GM19395 (cell line): Measurements from ENCODE around the gene C2CD3.
"Not testable (repeated sequence)": the region's sequence is repeated elsewhere in the genome, so short reads cannot be mapped to it uniquely, and the experiment has no call there.

Source experiments
- ATAC-seq: cut with Tn5 transposase; IDR thresholded peaks from one replicate; pipeline ENCODE4 v1.9.1; 2021; ENCODE audit warnings: mild to moderate bottlenecking, moderate library complexity; ENCODE audit not compliant: unreplicated experiment

Gene C2CD3

GRCh38 chr11:74123008-74123448, 47.8 kb downstream of the C2CD3 start:
- ATAC-seq: no peak

GRCh38 chr11:74121804-74122203, 49.0 kb downstream of the C2CD3 start:
- ATAC-seq: no peak

- not testable (repeated sequence) for ATAC-seq
Measured at GRCh38 chr11:74120260-74121035, 50.4 kb downstream of the C2CD3 start.

GRCh38 chr11:74116719-74117118, 54.1 kb downstream of the C2CD3 start:
- ATAC-seq: no peak

GRCh38 chr11:74112877-74113276, 57.9 kb downstream of the C2CD3 start:
- no peak for ATAC-seq

- ATAC-seq: no peak
Measured at GRCh38 chr11:74106124-74106523, 64.7 kb downstream of the C2CD3 start.

GRCh38 chr11:74102321-74102720, 68.5 kb downstream of the C2CD3 start:
- no peak for ATAC-seq

GRCh38 chr11:74100735-74101134, 70.1 kb downstream of the C2CD3 start:
- ATAC-seq: no peak

- no peak for ATAC-seq
Measured at GRCh38 chr11:74100231-74100630, 70.6 kb downstream of the C2CD3 start.

- ATAC-seq: no peak
Measured at GRCh38 chr11:74097686-74098237, 73.0 kb downstream of the C2CD3 start.

GRCh38 chr11:74094393-74094792, 76.4 kb downstream of the C2CD3 start:
- ATAC-seq: no peak

GRCh38 chr11:74092425-74092824, 78.4 kb downstream of the C2CD3 start:
- ATAC-seq: no peak

- ATAC-seq: no peak
Measured at GRCh38 chr11:74091549-74091948, 79.3 kb downstream of the C2CD3 start.

- no peak for ATAC-seq
Measured at GRCh38 chr11:74090701-74091100, 80.1 kb downstream of the C2CD3 start.

- ATAC-seq: no peak
Measured at GRCh38 chr11:74086242-74086884, 84.4 kb downstream of the C2CD3 start.

- no peak for ATAC-seq
Measured at GRCh38 chr11:74085542-74085892, 85.3 kb downstream of the C2CD3 start.

- no peak for ATAC-seq
Measured at GRCh38 chr11:74084796-74085541, 85.8 kb downstream of the C2CD3 start.

- not testable (repeated sequence) for ATAC-seq
Measured at GRCh38 chr11:74083927-74084326, 86.9 kb downstream of the C2CD3 start.

GRCh38 chr11:74081428-74081827, 89.4 kb downstream of the C2CD3 start:
- ATAC-seq: no peak

GRCh38 chr11:74077193-74077592, 93.6 kb downstream of the C2CD3 start:
- no peak for ATAC-seq

- no peak for ATAC-seq
Measured at GRCh38 chr11:74072721-74073120, 98.1 kb downstream of the C2CD3 start.
